Endodermal cell (in vitro differentiated cells): ENCODE measurements around the gene IRF3. TPM values are rescaled to one million over a fixed set of nuclear protein-coding genes. Genes with fewer than 3 reads are reported as not detected.

Experiments used
- DNase-seq: peaks from one replicate; pipeline ENCODE4 v3.0.0-alpha.2; 2017
- H3K27ac ChIP-seq: 2 replicates; pipeline ENCODE4 v1.5.1; 2013; ENCODE audit warnings: mild to moderate bottlenecking, low read depth, low read length, moderate library complexity
- H3K27me3 ChIP-seq: 2 replicates; pipeline ENCODE4 v1.6.1; 2013; ENCODE audit warnings: mild to moderate bottlenecking, low read length, moderate library complexity; ENCODE audit not compliant: insufficient read depth, control insufficient read depth, poor library complexity, severe bottlenecking
- H3K36me3 ChIP-seq: 2 replicates; pipeline ENCODE4 v1.7.0; 2013; ENCODE audit warnings: mild to moderate bottlenecking, low read length, moderate library complexity; ENCODE audit not compliant: control insufficient read depth, insufficient read depth
- H3K4me1 ChIP-seq: one replicate; pipeline ENCODE4 v1.7.0; 2013; ENCODE audit warnings: low read length; ENCODE audit not compliant: control insufficient read depth, insufficient read depth
- H3K4me3 ChIP-seq: 2 replicates; pipeline ENCODE4 v1.5.1; 2013; ENCODE audit warnings: mild to moderate bottlenecking, low read length, moderate library complexity
- H3K9ac ChIP-seq: 2 replicates; pipeline ENCODE4 v1.6.1; 2013; ENCODE audit warnings: mild to moderate bottlenecking, low read length, moderate library complexity; ENCODE audit not compliant: poor library complexity, severe bottlenecking; ENCODE audit errors: extremely low read depth
- H3K9me3 ChIP-seq: 2 replicates; pipeline ENCODE4 v1.6.1; 2013; ENCODE audit warnings: mild to moderate bottlenecking, low read length, moderate library complexity; ENCODE audit not compliant: control insufficient read depth
- H3K27ac Mint-ChIP-seq: 2 replicates; pipeline ENCODE4 v1.8.0; 2020; ENCODE audit warnings: mixed read lengths
- H3K27me3 Mint-ChIP-seq: 2 replicates; pipeline ENCODE4 v1.8.0; 2021; ENCODE audit warnings: mild to moderate bottlenecking, mixed read lengths; ENCODE audit not compliant: insufficient read depth
- H3K36me3 Mint-ChIP-seq: 2 replicates; pipeline ENCODE4 v1.8.0; 2020; ENCODE audit warnings: low read depth, mixed read lengths
- H3K4me1 Mint-ChIP-seq: 2 replicates; pipeline ENCODE4 v1.8.0; 2020; ENCODE audit warnings: mixed read lengths
- H3K4me3 Mint-ChIP-seq: 2 replicates; pipeline ENCODE4 v1.8.0; 2020; ENCODE audit warnings: mild to moderate bottlenecking, moderate library complexity, mixed read lengths
- H3K9me3 Mint-ChIP-seq: 2 replicates; pipeline ENCODE4 v1.8.0; 2020; ENCODE audit warnings: mild to moderate bottlenecking, mixed read lengths
- WGBS, 2 experiments: methylation state at CpG; one replicate each; pipeline versions ENCODE4 v1.1.5 to v1.1.7; 2013; ENCODE audit warnings: missing lambda C conversion rate in 2 of 2, mixed read lengths in 1 of 2; ENCODE audit not compliant: insufficient coverage in 1 of 2, insufficient read length in 1 of 2; 5-methylcytosine and 5-hydroxymethylcytosine counted together
- total RNA-seq, 2 donors: library from RNA; stranded (reverse); fragmentation: NEBNext Ultra II Directional in 1 of 2; extraction: Animal tissue kit (Norgen Biotek cat#: 25700) in 1 of 2; gene quantifications; 2 replicates in 1 of 2; 3 replicates in 1 of 2; pipeline ENCODE4 v1.2.1, GENCODE V29; 2021
- TF ChIP-seq, protein P1 (sequence below): fragments of 200-600 bp; sonication (generic); conservative IDR thresholded peaks from 2 replicates; pipeline ENCODE4 v1.5.0; 2021; ENCODE audit warnings: antibody characterized with exemption, mild to moderate bottlenecking

The IRF3 gene
- total RNA-seq, 2 donors from 2014 or later: 127 to 128 TPM

DNA sequence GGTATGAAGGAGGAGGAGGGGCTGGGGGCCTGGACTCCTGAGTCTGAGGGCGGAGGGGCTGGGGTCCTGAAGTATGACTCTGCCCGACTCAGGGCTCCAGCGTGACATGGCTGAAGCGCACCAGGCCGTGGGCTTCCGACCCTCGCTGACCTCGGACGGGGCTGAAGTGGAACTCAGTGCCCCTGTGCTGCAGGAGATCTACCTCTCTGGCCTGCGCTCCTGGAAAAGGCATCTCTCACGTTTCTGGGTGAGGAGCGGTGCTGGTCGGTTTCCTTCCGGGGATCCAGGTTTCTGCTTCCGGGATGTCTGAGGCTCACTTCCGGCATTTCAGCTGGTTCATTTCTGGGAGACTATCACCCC, 26.5 kb upstream of the IRF3 start:
- H3K4me3 ChIP-seq: no peak overlapping the region
- WGBS, 2 experiments: 85 to 86% methylated on average over 15 to 16 of the region's 16 CpGs

DNA sequence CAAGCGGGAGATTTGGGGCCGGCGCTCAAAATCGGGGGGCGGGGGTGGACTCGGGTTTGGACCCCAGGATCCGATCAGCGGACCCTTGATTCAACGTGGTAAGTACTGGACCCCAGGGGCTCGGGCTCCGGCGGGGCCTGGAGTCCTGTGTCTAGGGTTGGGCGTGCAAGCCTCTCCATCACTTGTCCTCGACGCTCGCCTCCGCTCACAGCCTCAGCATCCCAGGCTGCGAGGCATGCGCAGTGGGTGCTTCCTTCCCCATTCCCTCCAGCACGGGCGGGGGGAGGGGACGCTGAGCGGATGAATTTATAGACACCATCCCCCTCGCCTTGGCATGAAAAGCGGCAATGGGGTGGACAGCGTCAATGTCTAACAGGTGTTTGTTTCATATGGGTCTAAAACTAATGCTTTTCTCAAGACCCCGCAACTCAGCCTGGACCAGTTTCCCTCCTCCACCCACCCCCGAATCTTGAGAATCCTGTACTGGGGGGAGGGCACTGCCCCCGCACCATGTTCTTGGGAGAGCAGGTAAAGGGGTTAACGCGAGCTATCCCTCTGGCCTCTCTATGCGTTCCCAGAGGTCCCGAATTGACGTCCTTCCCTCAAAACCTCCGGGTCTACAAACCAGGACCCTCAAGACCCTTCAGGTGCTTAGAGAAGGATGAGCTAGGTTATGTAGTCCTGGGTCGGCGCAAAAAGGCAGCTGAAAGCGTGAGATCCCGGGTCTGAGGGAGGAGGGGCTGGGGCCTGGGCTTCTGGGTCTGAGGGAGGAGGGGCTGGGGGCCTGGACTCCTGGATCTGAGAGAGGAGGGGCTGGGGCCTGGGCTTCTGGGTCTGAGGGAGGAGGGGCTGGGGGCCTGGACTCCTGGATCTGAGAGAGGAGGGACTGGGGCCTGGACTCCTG, 25.8 kb upstream of the IRF3 start:
- peaks cover 13% of the 10 kb centered on the region for H3K4me1 Mint-ChIP-seq
- H3K27me3 Mint-ChIP-seq: no peaks in the 10 kb centered on the region
- Histone ChIP-seq H3K9me3 (no peaks in the 10 kb centered on the region), H3K9ac (peak overlapping the region; percentile 13), H3K36me3 (peaks cover 5% of the 10 kb centered on the region), H3K27ac (peak overlapping the region; percentile 74), H3K27me3 (no peaks in the 10 kb centered on the region), H3K4me3 (peak overlapping the region; percentile 82), H3K4me1 (no peaks in the 10 kb centered on the region)
- H3K36me3 Mint-ChIP-seq: peaks cover 16% of the 10 kb centered on the region
- peak; percentile 89 for DNase-seq
- peak overlapping the region; percentile 94 for H3K27ac Mint-ChIP-seq
- TF ChIP-seq, protein P1, sequence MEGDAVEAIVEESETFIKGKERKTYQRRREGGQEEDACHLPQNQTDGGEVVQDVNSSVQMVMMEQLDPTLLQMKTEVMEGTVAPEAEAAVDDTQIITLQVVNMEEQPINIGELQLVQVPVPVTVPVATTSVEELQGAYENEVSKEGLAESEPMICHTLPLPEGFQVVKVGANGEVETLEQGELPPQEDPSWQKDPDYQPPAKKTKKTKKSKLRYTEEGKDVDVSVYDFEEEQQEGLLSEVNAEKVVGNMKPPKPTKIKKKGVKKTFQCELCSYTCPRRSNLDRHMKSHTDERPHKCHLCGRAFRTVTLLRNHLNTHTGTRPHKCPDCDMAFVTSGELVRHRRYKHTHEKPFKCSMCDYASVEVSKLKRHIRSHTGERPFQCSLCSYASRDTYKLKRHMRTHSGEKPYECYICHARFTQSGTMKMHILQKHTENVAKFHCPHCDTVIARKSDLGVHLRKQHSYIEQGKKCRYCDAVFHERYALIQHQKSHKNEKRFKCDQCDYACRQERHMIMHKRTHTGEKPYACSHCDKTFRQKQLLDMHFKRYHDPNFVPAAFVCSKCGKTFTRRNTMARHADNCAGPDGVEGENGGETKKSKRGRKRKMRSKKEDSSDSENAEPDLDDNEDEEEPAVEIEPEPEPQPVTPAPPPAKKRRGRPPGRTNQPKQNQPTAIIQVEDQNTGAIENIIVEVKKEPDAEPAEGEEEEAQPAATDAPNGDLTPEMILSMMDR: no peak
- H3K9me3 Mint-ChIP-seq: no peaks in the 10 kb centered on the region
- H3K4me3 Mint-ChIP-seq: peak overlapping the region; percentile 78
- WGBS, 2 experiments: 9 to 19% methylated on average over 10 to 39 of the region's 39 CpGs

More for the DNA sequence above, 26.5 kb upstream of the IRF3 start:
- H3K4me1 Mint-ChIP-seq: peaks cover 13% of the 10 kb centered on the region
- H3K9me3 ChIP-seq: no peaks in the 10 kb centered on the region
- no peak overlapping the region for H3K27ac ChIP-seq
- H3K9me3 Mint-ChIP-seq: no peaks in the 10 kb centered on the region
- H3K27me3 ChIP-seq: no peaks in the 10 kb centered on the region
- H3K27me3 Mint-ChIP-seq: no peaks in the 10 kb centered on the region
- H3K36me3 Mint-ChIP-seq: peaks cover 13% of the 10 kb centered on the region
- DNase-seq: no peak
- peaks cover 5% of the 10 kb centered on the region for H3K36me3 ChIP-seq
- H3K9ac ChIP-seq: no peak overlapping the region
- H3K4me1 ChIP-seq: no peaks in the 10 kb centered on the region
- H3K27ac Mint-ChIP-seq: no peak overlapping the region
- peak overlapping the region; percentile 78 for H3K4me3 Mint-ChIP-seq
- TF ChIP-seq, protein P1: no peak

DNA sequence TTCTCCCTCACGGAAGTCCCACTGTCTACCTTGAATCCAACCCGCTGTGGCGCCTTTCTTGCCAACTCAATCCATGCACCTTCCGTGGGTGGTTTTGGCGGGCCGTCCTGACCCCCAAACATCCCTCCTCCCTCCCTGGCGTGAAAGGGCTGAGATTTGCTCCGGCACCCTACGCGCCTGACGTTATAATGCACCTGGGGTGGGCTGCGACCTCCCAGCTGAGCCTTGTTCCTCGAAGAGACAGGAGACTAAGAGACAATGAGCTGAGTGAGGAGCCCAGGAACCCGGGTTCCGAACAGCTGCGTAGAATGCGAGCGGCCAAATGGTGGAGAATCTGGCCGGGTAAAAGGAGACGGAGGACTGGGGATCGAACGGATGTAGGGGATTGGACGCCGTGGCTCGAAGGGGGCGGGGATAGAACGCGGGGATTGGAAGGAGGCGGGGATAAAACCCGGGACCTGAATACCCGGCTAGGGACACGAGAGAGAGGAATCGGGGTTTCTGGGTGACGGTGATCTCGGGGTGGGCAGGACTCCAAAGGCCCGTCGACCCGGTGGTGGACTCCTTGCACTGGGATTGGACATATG, 25.1 kb upstream of the IRF3 start, which contains the start of gene CPT1C:
CPT1C (plus strand) TSS at position 461 of the 587 bp plus-strand sequence. CDS start 1,137 bp downstream, outside the sequence.
- peak within 1 kb of the TSS; percentile 82 for H3K4me3 ChIP-seq
- peaks cover 22% of the 10 kb centered on the region for H3K36me3 Mint-ChIP-seq
- H3K9me3 ChIP-seq: no peaks in the 10 kb centered on the region
- H3K27ac ChIP-seq: peak within 1 kb of the TSS; percentile 74
- no peaks in the 10 kb centered on the region for H3K27me3 ChIP-seq
- H3K9ac ChIP-seq: peak within 1 kb of the TSS; percentile 63
- no peaks in the 10 kb centered on the region for H3K9me3 Mint-ChIP-seq
- TF ChIP-seq, protein P1: no peak
- no peaks in the 10 kb centered on the region for H3K27me3 Mint-ChIP-seq
- H3K4me1 Mint-ChIP-seq: peaks cover 13% of the 10 kb centered on the region
- no peaks in the 10 kb centered on the region for H3K4me1 ChIP-seq
- DNase-seq: peak; percentile 96
- H3K27ac Mint-ChIP-seq: peak within 1 kb of the TSS; percentile 94
- H3K4me3 Mint-ChIP-seq: peak within 1 kb of the TSS; percentile 78
- peaks cover 10% of the 10 kb centered on the region for H3K36me3 ChIP-seq
- 12 to 20% methylated on average over 28 to 38 of the region's 38 CpGs for WGBS, 2 experiments
